ENCODE results near the gene ALG12.

ALG12 gene

GRCh38 chr22:49929211-49929979, 11.2 kb upstream of the ALG12 start:
- no peak for DNase-seq

- no peak for DNase-seq
Measured at GRCh38 chr22:49928555-49929210, 10.4 kb upstream of the ALG12 start.

GRCh38 chr22:49928185-49928495, 9.9 kb upstream of the ALG12 start:
- DNase-seq: no peak

DNA sequence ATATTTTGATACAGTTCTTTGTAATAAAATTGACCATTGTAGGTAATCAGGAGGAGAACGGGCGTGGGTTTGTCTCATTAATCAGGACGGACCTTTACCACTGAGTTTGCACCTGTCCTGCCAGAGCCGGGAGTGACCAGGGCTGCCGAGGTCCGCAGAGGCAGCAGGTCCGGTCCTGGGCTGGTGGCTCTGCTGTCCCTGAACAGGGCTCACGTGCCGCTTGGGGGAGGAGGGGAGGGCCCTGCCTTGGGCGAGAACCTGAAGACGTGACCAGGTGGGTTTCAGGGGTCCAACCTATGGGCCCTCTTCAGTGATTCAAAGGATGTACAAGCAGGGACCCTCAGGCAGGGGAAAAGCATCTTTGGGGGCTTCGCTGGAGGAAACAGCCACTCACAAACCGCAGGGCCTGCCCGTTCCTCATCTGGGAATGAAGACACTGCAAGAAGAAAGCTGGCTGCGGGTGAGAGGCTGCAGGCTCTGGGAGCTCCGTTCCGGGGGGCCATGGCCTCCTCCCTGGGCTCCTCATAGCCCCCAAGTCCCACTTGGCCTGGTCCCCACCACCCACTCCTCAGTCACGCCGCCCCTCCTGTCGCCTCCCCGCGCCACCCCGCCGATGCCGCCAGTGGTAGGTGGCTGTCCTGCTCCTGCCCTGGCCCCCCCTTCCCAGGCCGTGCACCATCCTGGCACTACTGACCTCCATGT, 9.4 kb upstream of the ALG12 start:
- DNase-seq: no peak

GRCh38 chr22:49926916-49927315, 8.7 kb upstream of the ALG12 start:
- DNase-seq: no peak

DNA sequence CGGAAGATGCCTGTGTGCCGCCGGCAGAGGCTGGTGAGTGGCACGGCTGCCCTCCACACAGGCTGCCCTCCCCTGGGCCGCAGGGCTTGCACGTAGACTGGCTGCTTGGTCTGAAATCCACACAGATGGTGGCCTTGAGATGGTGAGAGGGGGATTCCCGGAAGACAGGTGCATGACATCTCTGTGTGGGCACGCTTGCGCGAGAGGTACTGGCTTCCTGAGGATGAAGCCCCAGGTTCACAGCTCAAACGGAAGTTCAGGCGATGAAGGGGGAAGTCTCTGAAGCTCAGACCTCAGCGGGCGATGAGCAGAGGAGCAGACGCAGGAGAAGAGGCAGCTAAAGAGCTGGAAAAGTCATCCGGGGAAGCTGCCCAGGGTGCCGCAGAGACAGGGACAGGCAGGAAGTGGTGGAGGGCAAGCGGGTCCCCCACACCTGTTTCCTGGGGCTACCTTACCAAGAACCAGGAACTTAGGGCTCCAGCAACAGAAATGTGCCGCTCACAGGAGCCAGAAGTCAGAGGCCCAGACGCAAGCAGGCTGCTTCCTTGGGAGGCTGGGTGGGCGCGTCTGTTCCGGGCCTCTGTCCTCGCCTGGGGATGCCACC, 7.4 kb upstream of the ALG12 start:
- no peak for DNase-seq

DNA sequence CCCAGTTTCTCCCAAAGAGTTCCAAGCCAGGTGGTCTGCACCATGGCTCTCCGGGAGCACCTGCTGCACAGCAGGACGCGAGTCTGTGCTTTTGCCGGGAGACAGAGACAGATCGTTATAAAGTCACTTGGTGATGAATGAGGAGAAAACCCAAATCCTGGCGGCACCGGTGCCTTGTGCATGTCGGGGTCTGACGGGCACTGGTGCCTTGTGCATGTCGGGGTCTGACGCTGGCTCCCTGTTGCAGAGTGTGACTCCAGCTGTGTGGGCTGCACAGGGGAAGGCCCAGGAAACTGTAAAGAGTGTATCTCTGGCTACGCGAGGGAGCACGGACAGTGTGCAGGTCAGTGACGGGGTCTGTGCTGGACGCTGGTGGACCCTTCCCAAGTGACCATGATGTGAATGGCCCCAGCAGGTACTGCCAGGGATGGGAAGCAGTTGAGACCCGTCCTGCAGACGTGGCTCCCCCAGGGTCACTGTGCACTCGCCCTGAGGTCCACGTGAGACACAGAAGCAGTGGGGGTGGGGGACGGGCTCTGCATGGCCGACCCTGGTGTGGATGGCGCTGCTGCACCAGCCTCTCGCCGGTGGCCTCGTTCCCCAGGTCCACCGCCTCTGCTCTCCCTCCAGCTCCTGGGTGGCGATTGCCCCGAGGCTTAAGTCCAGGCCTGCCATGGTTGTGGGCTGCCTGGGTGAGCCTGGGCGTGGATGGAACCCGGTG, 6.0 kb upstream of the ALG12 start:
- DNase-seq: no peak

DNA sequence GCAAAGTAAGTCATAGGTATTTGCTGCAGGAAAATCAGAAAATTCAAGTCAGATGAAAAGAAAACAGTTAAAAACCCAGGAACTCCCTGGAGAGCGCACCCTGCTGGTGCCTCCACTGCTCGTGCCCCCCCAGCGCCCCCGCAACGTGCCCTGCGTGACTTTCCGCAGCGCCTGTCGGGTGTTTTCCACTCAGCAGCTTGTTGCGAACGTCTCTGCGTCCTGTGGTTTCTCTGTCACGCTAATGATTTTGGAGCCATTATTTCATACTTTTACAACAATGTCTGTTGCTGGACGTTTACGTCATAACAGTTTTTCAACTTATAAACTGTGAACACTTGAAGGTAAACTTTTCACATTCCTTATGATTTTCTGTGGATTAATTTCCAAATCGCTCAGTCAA, 5.2 kb upstream of the ALG12 start:
- no peak for DNase-seq

DNA sequence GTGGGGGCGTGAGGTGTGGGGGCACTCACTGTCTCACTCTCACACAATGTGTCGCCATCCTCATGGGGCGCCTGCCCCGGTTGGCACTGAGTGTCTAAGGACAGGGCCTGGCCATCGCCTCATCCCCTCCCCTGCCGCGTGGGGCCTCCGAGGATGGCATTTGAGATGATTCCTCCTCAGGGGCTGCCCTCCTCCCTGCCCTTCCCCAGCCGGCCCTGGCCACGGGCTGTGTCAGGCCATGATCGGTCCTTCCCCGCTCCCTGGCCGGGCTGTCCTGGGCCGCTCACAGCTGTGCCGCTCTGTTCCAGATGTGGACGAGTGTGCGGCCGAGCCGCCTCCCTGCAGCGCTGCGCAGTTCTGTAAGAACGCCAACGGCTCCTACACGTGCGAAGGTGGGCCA, 4.7 kb upstream of the ALG12 start:
- DNase-seq: no peak

GRCh38 chr22:49922484-49922883, 4.2 kb upstream of the ALG12 start:
- DNase-seq: no peak

GRCh38 chr22:49921508-49922278, 3.5 kb upstream of the ALG12 start:
- no peak for DNase-seq

DNA sequence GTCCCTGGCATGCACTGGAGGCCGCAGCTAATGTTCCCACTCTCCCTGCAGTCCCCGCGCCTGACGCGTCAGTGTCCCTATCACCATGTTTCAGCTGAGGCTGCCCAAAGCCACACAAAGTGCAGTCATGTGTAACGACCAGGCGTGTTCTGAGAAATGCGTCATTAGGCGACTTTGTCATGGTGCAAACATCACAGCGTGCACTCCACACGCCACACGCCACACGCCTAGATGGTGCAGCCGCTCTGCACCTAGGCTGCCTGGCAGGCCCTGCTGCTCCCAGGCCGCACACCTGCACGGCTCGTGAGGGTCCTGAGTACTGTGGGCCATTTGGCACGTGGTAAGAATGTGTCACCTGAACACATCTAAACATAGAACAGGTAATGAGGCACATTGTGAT, 2.6 kb upstream of the ALG12 start:
- no peak for DNase-seq

DNA sequence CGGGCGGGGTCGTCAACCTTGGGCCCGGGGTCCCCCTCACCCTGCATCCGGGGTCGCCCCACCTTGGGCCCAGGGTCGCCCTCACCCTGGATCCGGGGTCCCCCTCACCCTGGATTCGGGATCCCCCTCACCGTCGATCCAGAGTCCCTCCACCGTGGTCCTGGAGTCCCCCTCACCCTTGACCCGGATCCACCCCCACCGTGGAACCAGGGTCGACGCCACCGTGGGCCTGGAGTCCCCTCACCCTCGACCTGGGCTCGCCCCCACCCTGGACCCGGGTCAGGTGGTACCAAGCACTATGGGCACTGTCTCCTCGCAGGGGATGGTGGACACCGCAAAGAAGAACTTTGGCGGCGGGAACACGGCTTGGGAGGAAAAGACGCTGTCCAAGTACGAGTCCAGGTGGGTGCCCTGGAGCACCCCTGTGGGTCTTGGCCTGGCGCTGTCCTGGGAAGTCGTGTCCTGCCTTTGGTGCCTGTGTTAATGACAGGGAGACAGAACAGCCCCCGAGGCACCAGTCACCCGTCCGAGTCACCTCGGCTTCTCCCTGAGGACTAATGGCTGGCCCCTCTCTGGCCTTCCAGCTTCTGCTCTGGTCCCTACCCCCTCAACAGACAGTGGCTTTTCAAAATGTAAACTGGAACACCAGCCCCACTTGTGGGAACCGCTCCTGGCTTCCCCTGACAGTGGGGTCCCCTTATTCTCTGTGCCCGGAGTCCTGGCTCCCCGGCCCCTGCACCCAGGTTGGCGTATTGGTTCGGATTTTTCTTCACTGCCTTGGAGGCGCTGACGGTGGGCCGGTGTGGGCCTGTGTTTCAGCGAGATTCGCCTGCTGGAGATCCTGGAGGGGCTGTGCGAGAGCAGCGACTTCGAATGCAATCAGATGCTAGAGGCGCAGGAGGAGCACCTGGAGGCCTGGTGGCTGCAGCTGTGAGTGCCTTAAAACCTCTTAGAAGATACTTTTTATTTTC, 958 bp upstream of the ALG12 start:
- no peak for DNase-seq

GRCh38 chr22:49916831-49917230, 1.4 kb downstream of the ALG12 start:
- no peak for DNase-seq

DNA sequence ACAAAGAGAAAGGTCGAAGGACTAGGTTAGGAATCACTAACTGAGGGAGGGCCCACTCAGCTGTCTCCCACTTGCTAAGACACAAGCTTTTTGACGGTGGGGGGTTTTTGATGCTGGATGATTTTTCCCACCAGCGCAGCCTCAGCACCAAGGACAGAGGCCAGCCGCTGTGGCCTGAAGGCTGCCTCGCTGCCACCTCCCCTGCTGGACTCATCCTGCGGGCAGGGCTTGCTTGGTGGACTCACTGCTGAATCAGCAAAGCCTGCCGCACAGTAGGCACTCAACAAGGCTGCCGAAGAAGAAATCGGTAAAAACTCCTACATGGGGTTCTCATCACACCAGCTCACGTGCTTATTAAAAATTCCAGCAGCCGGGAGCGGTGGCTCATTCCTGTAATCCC, 2.6 kb downstream of the ALG12 start:
- no peak for DNase-seq

GRCh38 chr22:49914256-49914655, 4.0 kb downstream of the ALG12 start:
- no peak for DNase-seq

GRCh38 chr22:49913446-49913845, 4.8 kb downstream of the ALG12 start:
- DNase-seq: no peak

DNA sequence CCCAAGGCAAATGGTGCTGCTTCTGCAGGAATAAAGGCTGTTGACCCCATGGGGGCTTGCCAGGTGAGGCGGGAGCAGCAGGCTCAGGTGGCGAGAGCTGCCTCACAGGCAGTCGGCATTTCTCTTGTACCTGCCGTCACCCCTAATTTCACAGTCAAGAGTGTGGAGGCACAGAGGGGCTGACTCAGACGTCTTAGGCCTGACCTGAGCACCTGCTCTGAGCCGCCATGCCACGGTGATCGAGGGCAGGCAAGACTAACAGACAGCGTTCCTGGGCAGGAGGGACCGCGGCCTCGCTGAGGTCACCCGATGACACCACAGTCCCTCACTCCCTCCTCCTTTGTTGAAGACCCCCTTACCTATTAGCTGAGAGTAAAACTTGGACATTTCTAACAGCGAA, 5.2 kb downstream of the ALG12 start:
- no peak for DNase-seq

DNA sequence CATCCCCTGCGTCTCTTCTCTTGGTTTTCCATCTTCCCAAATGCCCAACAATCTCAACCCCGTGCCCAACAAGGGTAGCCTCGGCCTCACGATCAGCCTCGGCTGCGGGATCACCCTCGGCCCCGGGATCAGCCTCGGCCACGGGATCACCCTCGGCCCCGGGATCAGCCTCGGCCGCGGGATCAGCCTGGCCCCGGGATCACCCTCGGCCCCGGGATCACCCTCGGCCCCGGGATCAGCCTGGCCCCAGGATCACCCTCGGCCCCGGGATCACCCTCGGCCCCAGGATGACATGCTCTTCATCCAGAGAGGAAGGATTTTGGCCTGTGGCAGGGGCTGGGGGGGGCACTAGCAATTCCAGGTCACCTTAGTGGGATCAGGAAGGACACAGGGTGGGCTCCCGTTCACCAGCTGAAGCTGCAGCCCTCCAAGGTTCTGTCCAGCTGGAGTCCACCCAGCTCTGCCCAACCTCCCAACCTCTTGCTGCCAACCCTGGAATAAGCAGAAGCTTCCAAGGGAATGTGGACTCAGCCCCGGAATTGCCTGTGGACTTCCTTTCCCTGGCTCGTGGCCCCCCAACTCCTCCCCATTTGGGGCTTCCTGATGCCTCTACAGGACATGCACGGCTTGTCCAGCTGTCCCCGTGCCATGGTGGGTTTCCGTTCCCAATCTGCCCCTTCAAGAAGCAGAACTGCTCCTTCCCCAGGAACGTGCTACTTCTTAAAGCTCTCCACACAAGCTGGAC, 6.2 kb downstream of the ALG12 start:
- DNase-seq: no peak

All from NCI-H526 treated with DMSO at 0.1 percent for 48 hours (cell line).